Ovary (tissue), 3 donors: ENCODE data around the gene MBD1.

ENCODE experiments used
- CTCF ChIP-seq, 3 donors: fragments of 450-650 bp in 2 of 3; fragments of 200-600 bp in 1 of 3; IDR thresholded peaks; one replicate each; pipeline versions ENCODE4 v1.5.1 to v1.8.0; 2016 to 2022; ENCODE audit warnings: antibody characterized with exemption in 3 of 3, mild to moderate bottlenecking in 1 of 3
- POLR2A ChIP-seq: fragments of 450-650 bp; IDR thresholded peaks from one replicate; pipeline ENCODE4 v1.6.1; 2017; ENCODE audit warnings: antibody characterized with exemption, mild to moderate bottlenecking, moderate library complexity
- donor health status: DM: no; HTN: no; CAD: no.

GRCh38 chr18:50287441-50288347 is 6.4 kb upstream of the MBD1 start, which contains the start of gene CXXC1:
- peak; percentile 8 to 86 (median 80) for TF ChIP-seq CTCF (IDR thresholded peaks at IDR 0.05)
- no peak for TF ChIP-seq POLR2A
